LNCAP (cell line): ENCODE measurements around the gene MYCN.

ENCODE experiments used
- TF ChIP-seq, protein P1 (sequence below): fragments of 450-650 bp; IDR thresholded peaks from 2 replicates; pipeline ENCODE4 v1.5.1; 2017; ENCODE audit warnings: mild to moderate bottlenecking

Gene MYCN

DNA sequence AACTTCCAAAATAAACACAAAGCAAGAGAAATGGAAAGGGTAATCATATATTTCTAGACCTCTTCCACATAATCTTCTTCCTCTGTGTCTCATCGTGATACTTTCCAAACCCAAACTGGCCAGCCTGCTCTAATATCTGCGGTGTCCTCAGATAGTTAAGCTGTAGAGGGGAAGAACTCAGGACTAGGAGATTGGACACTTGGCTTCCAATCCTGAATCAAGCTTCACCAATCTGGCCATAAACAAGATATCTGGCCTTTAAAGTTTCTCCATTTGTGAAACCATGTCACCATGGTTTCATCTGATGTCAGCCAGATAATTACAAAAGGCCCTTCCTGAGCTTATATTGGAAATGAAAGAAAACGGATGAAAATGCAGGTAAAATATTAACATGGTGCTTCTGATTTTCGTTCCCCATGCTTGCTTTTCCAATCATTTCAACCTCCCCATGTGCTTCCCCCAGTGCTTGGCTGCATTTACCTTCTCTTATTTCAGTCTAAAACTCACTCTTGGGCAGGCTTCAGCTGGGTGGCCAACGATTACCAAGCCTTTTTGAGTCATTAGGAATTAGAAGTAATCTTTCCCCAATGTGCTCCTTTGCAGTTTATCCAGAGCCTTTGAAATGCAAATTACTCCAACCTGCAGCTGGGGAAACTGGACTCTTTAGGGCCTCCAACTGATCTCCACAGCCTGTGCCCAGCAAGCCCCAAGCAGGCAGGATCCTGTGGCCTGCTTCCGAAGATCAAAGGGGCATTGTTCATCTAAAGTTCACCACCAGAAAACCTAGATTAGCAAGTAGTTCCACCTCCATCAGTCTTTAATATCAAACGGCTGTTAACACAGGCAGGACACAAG, 44.5 kb upstream of the MYCN start:
- TF ChIP-seq, protein P1, sequence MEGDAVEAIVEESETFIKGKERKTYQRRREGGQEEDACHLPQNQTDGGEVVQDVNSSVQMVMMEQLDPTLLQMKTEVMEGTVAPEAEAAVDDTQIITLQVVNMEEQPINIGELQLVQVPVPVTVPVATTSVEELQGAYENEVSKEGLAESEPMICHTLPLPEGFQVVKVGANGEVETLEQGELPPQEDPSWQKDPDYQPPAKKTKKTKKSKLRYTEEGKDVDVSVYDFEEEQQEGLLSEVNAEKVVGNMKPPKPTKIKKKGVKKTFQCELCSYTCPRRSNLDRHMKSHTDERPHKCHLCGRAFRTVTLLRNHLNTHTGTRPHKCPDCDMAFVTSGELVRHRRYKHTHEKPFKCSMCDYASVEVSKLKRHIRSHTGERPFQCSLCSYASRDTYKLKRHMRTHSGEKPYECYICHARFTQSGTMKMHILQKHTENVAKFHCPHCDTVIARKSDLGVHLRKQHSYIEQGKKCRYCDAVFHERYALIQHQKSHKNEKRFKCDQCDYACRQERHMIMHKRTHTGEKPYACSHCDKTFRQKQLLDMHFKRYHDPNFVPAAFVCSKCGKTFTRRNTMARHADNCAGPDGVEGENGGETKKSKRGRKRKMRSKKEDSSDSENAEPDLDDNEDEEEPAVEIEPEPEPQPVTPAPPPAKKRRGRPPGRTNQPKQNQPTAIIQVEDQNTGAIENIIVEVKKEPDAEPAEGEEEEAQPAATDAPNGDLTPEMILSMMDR, result no peak

DNA sequence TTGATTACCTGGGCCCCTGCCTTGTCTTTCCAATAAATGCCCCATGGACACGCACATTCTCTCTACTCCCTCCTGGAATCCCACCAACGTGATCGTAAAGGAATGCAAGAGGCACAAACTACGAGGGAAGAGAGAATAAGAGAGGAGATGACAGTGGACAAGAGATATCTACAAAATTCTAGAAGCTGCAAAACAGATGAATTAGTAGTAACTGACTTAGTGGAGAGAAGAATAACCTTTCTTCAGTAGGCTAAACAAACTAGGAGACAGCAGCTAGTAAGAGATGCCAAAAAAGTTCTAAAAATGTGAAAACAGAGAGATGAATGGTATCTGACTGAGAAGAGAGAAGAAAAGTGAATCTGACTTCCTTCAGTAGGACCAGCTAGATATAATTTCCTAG, 43.5 kb upstream of the MYCN start:
- TF ChIP-seq, protein P1, result no peak

GRCh38 chr2:15897431-15898098, 42.8 kb upstream of the MYCN start:
- TF ChIP-seq, protein P1, result no peak

GRCh38 chr2:15899327-15899612, 41.1 kb upstream of the MYCN start:
- TF ChIP-seq, protein P1, result no peak

DNA sequence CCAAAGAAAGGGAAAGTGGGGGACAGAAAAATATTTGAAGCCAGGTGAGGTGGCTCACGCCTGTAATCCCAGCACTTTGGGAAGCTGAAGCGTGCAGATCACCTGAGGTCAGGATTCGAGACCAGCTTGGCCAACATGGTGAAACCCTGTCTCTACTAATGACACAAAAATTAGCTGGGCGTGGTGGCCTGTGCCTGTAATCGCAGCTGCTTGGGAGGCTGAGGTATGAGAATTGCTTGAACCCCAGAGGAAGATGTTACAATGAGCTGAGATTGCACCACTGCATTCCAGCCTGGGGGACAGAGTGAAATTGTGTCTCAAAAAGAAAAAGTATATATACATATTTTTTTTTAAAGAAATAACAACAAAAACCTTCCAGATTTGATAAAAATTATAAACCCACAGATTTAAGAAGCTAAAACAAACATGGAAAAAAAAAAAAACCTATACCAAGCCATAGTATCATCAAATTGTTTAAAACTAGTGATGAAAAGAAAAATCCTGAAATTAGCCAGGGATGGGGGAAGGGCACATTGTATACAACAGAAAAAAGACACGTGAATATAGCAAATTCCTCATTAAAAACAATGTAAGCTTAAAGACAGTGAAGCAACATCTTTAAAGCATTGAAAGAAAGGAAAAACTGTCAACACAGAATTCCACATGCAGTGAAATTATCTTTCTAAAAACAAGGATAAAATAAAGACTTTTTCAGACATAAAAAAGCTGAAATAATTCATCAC, 40.4 kb upstream of the MYCN start:
- TF ChIP-seq, protein P1, result no peak

GRCh38 chr2:15901095-15901807, 39.1 kb upstream of the MYCN start:
- TF ChIP-seq, protein P1, result no peak

DNA sequence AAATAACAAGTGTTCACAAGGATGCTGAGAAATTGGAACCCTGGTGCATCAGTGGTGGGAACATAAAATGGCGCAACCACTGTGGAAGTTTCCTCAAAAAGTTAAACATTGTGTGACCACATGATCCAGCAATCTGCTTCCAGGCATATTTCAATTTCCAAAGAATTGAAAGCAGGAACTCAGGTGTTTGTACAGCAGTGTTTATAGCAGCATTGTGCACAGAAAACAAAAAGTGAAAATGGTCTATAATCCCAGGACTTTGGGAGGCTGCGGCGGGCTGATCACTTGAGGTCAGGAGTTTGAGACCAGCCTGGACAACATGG, 38.6 kb upstream of the MYCN start:
- TF ChIP-seq, protein P1, result no peak
